PC-9 (cell line): Measurements from ENCODE around the gene GTF3C4. TPM values are rescaled to one million over a fixed set of nuclear protein-coding genes. Genes with fewer than 3 reads are reported as not detected.
A peak's percentile ranks its signal among the peaks of the same experiment; 100 is the strongest.

Experiments used
- BruUV-seq: library from RNA; stranded (reverse); fragments of 400-500 nt; replicated peaks from 2 replicates; lab custom pipeline; 2021; lab: Mats Ljungman, UMichigan
- CTCF ChIA-PET: fragments of 300-600 bp; sonication (Branson Sonifier 250); formaldehyde crosslinking; loops from one replicate; lab custom pipeline; 2022; ENCODE audit warnings: antibody characterized with exemption; lab: Charles Lee
- POLR2A ChIA-PET: fragments of 300-600 bp; sonication (Branson Sonifier 250); formaldehyde crosslinking; loops from one replicate; lab custom pipeline; 2022; ENCODE audit warnings: antibody characterized with exemption; ENCODE audit not compliant: unreplicated experiment; lab: Charles Lee
- DNase-seq, 2 experiments: peaks; one replicate each; pipeline versions ENCODE4 v3.0.0 to v3.0.0-alpha.2; 2015 to 2022; ENCODE audit warnings: mixed read lengths in 1 of 2
- H2AFZ ChIP-seq: fragments of 200-600 bp; sonication (generic); 2 replicates; pipeline ENCODE4 v1.8.1; 2017; ENCODE audit warnings: antibody characterized with exemption
- H3F3A ChIP-seq: fragments of 200-600 bp; sonication (generic); 2 replicates; pipeline ENCODE4 v1.8.1; 2017; ENCODE audit warnings: antibody characterized with exemption, mild to moderate bottlenecking, low read depth; ENCODE audit not compliant: insufficient read depth
- H3K27ac ChIP-seq: fragments of 200-600 bp; sonication (generic); 2 replicates; pipeline ENCODE4 v1.6.1; 2016; ENCODE audit warnings: mixed run types
- H3K27me3 ChIP-seq: fragments of 200-600 bp; sonication (generic); 2 replicates; pipeline ENCODE4 v1.6.1; 2016; ENCODE audit warnings: low read depth, mixed run types; ENCODE audit not compliant: insufficient read depth
- H3K36me3 ChIP-seq: fragments of 200-600 bp; sonication (generic); 2 replicates; pipeline ENCODE4 v1.6.1; 2016; ENCODE audit warnings: low read depth, mixed run types
- H3K4me1 ChIP-seq: fragments of 200-600 bp; sonication (generic); replicated peaks from 2 replicates; pipeline ENCODE4 v1.6.1; 2016; ENCODE audit warnings: mixed run types; ENCODE audit not compliant: insufficient read depth
- H3K4me2 ChIP-seq: fragments of 200-600 bp; sonication (generic); 2 replicates; pipeline ENCODE4 v1.6.1; 2017; ENCODE audit warnings: mixed run types
- H3K4me3 ChIP-seq: fragments of 200-600 bp; sonication (generic); 2 replicates; pipeline ENCODE4 v1.6.1; 2016; ENCODE audit warnings: mixed run types
- H3K79me2 ChIP-seq: fragments of 200-600 bp; sonication (generic); 2 replicates; pipeline ENCODE4 v1.6.1; 2017; ENCODE audit warnings: low read depth, mixed run types
- H3K9me2 ChIP-seq: fragments of 200-600 bp; sonication (generic); 2 replicates; pipeline ENCODE4 v1.8.1; 2017; ENCODE audit warnings: mild to moderate bottlenecking; ENCODE audit not compliant: insufficient read depth
- H3K9me3 ChIP-seq: fragments of 200-600 bp; sonication (generic); 2 replicates; pipeline ENCODE4 v1.8.1; 2016; ENCODE audit warnings: low read depth; ENCODE audit not compliant: insufficient read depth
- H4K20me1 ChIP-seq: fragments of 200-600 bp; sonication (generic); 2 replicates; pipeline ENCODE4 v1.8.1; 2017; ENCODE audit not compliant: insufficient read depth
- EZH2 ChIP-seq: fragments of 200-600 bp; sonication (generic); IDR thresholded peaks from 2 replicates; pipeline ENCODE4 v1.8.0; 2017; ENCODE audit warnings: antibody characterized with exemption, low read depth
- intact Hi-C: fragments of 100-400 bp; cut with micrococcal nuclease; formaldehyde crosslinking; loops from one replicate; pipeline ENCODE4 v1.10.0; 2022; ENCODE audit not compliant: unreplicated experiment
- total RNA-seq: library from RNA; stranded (reverse); gene quantifications from 2 replicates; pipeline ENCODE4 v1.2.3, GENCODE V29; 2021
- TF ChIP-seq, protein P1 (sequence below): fragments of 200-600 bp; sonication (generic); conservative IDR thresholded peaks from 2 replicates; pipeline ENCODE4 v1.6.1; 2017; ENCODE audit warnings: mixed run types, antibody characterized with exemption, mild to moderate bottlenecking, moderate library complexity

Gene GTF3C4
- total RNA-seq, 1 experiment from 2014 or later, result 24.7 TPM

DNA sequence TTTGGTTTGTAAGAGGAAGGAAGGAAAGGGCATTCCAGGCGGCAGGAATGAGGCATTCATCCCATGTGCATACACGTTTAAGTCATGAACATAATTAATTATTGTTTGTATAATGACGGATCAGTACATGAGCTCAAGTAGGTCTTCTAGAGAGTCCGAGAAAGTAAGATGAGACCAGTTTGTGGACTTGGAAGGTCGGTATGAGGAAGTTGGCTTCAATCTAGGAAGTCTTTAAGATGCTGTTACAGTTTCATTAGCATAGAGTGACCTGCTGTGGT, 2.1 kb downstream of the GTF3C4 start:
- BruUV-seq, result no TSS peak
- TF ChIP-seq, protein P1, sequence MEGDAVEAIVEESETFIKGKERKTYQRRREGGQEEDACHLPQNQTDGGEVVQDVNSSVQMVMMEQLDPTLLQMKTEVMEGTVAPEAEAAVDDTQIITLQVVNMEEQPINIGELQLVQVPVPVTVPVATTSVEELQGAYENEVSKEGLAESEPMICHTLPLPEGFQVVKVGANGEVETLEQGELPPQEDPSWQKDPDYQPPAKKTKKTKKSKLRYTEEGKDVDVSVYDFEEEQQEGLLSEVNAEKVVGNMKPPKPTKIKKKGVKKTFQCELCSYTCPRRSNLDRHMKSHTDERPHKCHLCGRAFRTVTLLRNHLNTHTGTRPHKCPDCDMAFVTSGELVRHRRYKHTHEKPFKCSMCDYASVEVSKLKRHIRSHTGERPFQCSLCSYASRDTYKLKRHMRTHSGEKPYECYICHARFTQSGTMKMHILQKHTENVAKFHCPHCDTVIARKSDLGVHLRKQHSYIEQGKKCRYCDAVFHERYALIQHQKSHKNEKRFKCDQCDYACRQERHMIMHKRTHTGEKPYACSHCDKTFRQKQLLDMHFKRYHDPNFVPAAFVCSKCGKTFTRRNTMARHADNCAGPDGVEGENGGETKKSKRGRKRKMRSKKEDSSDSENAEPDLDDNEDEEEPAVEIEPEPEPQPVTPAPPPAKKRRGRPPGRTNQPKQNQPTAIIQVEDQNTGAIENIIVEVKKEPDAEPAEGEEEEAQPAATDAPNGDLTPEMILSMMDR, result no peak
- TF ChIP-seq EZH2, result no peak
- Histone ChIP-seq H3K36me3 (no peaks in the 10 kb centered on the region), H3K27ac (no peak overlapping the region), H3K9me3 (no peaks in the 10 kb centered on the region), H3K9me2 (no peaks in the 10 kb centered on the region), H4K20me1 (peaks cover 53% of the 10 kb centered on the region), H3K27me3 (no peaks in the 10 kb centered on the region), H3K4me3 (peak overlapping the region; percentile 85; the same call in 1 of the 2 replicates), H3K4me1 (peaks cover 25% of the 10 kb centered on the region), H3K4me2 (peak overlapping the region; percentile 90), H2AFZ (no peak overlapping the region), H3K79me2 (peaks cover 93% of the 10 kb centered on the region), H3F3A (peaks cover 12% of the 10 kb centered on the region)
- ChIA-PET POLR2A (no interaction called here), CTCF (no interaction called here)
- DNase-seq, result no peak
- intact Hi-C loops, result no loop called here

DNA sequence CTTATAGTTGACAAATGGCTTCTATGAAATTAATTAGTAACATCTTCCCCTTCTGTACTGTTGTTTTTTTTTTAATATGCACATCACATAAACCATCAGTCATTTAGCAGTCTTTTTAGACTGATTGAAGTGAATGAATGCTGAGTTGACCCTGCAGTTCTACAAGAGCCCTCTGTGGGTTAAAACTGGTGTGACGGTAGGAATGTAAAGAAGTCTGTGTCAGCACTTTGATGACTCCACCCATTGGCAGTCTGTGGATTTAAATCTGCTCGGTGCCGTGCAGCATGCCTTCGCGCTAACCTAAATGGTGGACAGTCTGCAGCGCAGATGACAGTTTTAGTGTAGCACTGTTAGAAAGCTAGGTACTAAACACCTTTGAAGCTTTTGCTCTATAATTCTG, 3.1 kb downstream of the GTF3C4 start:
- POLR2A ChIA-PET, result no interaction called here
- BruUV-seq, result no TSS peak
- intact Hi-C loops, result no loop called here
- Histone ChIP-seq H4K20me1 (peaks cover 63% of the 10 kb centered on the region), H3K4me3 (no peak overlapping the region), H3F3A (peaks cover 12% of the 10 kb centered on the region), H3K27ac (no peak overlapping the region), H3K9me3 (no peaks in the 10 kb centered on the region), H2AFZ (no peak overlapping the region), H3K4me1 (peaks cover 25% of the 10 kb centered on the region), H3K9me2 (no peaks in the 10 kb centered on the region), H3K36me3 (no peaks in the 10 kb centered on the region; the same call in 1 of the 2 replicates), H3K27me3 (no peaks in the 10 kb centered on the region), H3K79me2 (peaks cover 92% of the 10 kb centered on the region), H3K4me2 (peak overlapping the region; percentile 5; the same call in 1 of the 2 replicates)
- CTCF ChIA-PET, result interaction anchor here (0.7 kb wide), 1 partner anchor 1942 kb away, joined by 4 read pairs; no protein-coding TSS in a partner anchor
- TF ChIP-seq, protein P1, result peak; percentile 40; the same call in 1 of the 2 replicates
- no peak for TF ChIP-seq EZH2
- DNase-seq, result peak in 1 of 2 experiments; percentile 45

DNA sequence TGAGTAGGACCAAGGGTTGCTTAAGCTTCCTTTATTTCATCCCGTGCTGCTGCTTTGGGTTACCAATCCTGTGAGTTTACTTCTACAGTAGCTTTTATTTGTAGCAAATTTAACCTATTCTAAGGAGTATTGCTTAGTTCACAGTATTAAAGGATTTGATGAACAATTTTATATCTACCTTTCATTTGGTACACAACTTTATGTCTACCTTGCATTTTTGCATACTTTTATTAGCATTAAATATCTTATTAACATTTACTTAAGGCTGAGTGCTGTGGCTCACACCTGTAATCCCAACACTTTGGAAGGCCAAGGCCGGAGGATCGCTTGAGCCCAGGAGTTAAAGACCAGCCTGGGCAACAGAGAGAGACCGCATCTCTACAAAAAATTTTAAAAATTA, 4.2 kb downstream of the GTF3C4 start:
- H3K9me2 ChIP-seq, result no peaks in the 10 kb centered on the region
- BruUV-seq, result no TSS peak
- H3K36me3 ChIP-seq, result no peaks in the 10 kb centered on the region; the same call in 1 of the 2 replicates
- intact Hi-C loops, result no loop called here
- no peak overlapping the region for H3K4me3 ChIP-seq
- no peaks in the 10 kb centered on the region for H3K9me3 ChIP-seq
- peaks cover 19% of the 10 kb centered on the region for H3K4me1 ChIP-seq
- H3F3A ChIP-seq, result peaks cover 9% of the 10 kb centered on the region
- H3K27me3 ChIP-seq, result no peaks in the 10 kb centered on the region
- CTCF ChIA-PET, result no interaction called here
- H2AFZ ChIP-seq, result no peak overlapping the region
- H3K79me2 ChIP-seq, result peaks cover 93% of the 10 kb centered on the region
- no peak overlapping the region for H3K27ac ChIP-seq
- peaks cover 69% of the 10 kb centered on the region for H4K20me1 ChIP-seq
- no peak for TF ChIP-seq EZH2
- TF ChIP-seq, protein P1, result no peak
- DNase-seq, result no peak
- no peak overlapping the region for H3K4me2 ChIP-seq
- POLR2A ChIA-PET, result interaction anchor here (0.5 kb wide), 1 partner anchor 326 kb away, joined by 6 read pairs; no protein-coding TSS in a partner anchor
